ENCODE measurements around the gene KRTCAP3. TPM values are rescaled to one million over a fixed set of nuclear protein-coding genes. Genes with fewer than 3 reads are reported as not detected.

Gene KRTCAP3
- total RNA-seq: 1 to 10 TPM; 5.4 to 6.4 TPM

- peak; percentile 43 for DNase-seq
- H3K36me3 Mint-ChIP-seq: peaks cover 37% of the 10 kb centered on the region
- H3K4me3 Mint-ChIP-seq: peak within 1 kb of the TSS; percentile 9
- intact Hi-C loops (cut with micrococcal nuclease): no loop called here
- CTCF ChIA-PET: no interaction called here
- H3K27ac Mint-ChIP-seq: no peak within 1 kb of the TSS
- POLR2A ChIA-PET: no interaction called here
- H3K9me3 Mint-ChIP-seq: no peaks in the 10 kb centered on the region
- no peaks in the 10 kb centered on the region for H3K27me3 Mint-ChIP-seq
- H3K4me1 Mint-ChIP-seq (ENCODE audit: low read depth): no peaks in the 10 kb centered on the region
Measured at GRCh38 chr2:27441958-27442919, at the start of gene KRTCAP3. Gene KRTCAP3, plus strand, starts transcription at chr2:27442381. Its CDS starts 32 bp downstream, at chr2:27442413.

GRCh38 chr2:27393225-27393624 lies 49.0 kb upstream of the KRTCAP3 start:
- Mint-ChIP-seq H3K4me1 (ENCODE audit: low read depth) (peaks cover 38% of the 10 kb centered on the region), H3K27me3 (no peaks in the 10 kb centered on the region), H3K4me3 (no peak overlapping the region), H3K27ac (peak overlapping the region; percentile 23), H3K9me3 (no peaks in the 10 kb centered on the region), H3K36me3 (peaks cover 14% of the 10 kb centered on the region)
- ChIA-PET CTCF (no interaction called here), POLR2A (no interaction called here)
- no peak for DNase-seq
- intact Hi-C loops (cut with micrococcal nuclease): no loop called here

- Mint-ChIP-seq H3K27me3 (no peaks in the 10 kb centered on the region), H3K36me3 (peaks cover 16% of the 10 kb centered on the region), H3K4me3 (no peak overlapping the region), H3K9me3 (no peaks in the 10 kb centered on the region), H3K27ac (peak overlapping the region; percentile 29), H3K4me1 (ENCODE audit: low read depth) (peaks cover 28% of the 10 kb centered on the region)
- DNase-seq: no peak
- ChIA-PET CTCF (no interaction called here), POLR2A (no interaction called here)
- intact Hi-C loops (cut with micrococcal nuclease): no loop called here
Measured at GRCh38 chr2:27398962-27399361, 43.2 kb upstream of the KRTCAP3 start.

- H3K4me1 Mint-ChIP-seq (ENCODE audit: low read depth): peaks cover 28% of the 10 kb centered on the region
- H3K9me3 Mint-ChIP-seq: no peaks in the 10 kb centered on the region
- H3K27ac Mint-ChIP-seq: peak overlapping the region; percentile 31
- no peak overlapping the region for H3K4me3 Mint-ChIP-seq
- CTCF ChIA-PET: interaction anchor here (0.8 kb wide), 1 partner anchor 30 kb away, joined by 3 read pairs; no protein-coding TSS in a partner anchor
- peaks cover 12% of the 10 kb centered on the region for H3K36me3 Mint-ChIP-seq
- no peaks in the 10 kb centered on the region for H3K27me3 Mint-ChIP-seq
- POLR2A ChIA-PET: no interaction called here
- DNase-seq: no peak
- intact Hi-C loops (cut with micrococcal nuclease): loop anchor here (10.0 kb wide), 1 partner anchor 284 kb away; no protein-coding TSS in a partner anchor
Measured at GRCh38 chr2:27400348-27401135, 41.6 kb upstream of the KRTCAP3 start.

- H3K4me3 Mint-ChIP-seq: peak overlapping the region; percentile 88
- peaks cover 14% of the 10 kb centered on the region for H3K36me3 Mint-ChIP-seq
- H3K4me1 Mint-ChIP-seq (ENCODE audit: low read depth): peaks cover 32% of the 10 kb centered on the region
- DNase-seq: no peak
- intact Hi-C loops (cut with micrococcal nuclease): loop anchor here (10.0 kb wide), 1 partner anchor 277 kb away; no protein-coding TSS in a partner anchor
- peak overlapping the region; percentile 87 for H3K27ac Mint-ChIP-seq
- H3K9me3 Mint-ChIP-seq: no peaks in the 10 kb centered on the region
- no peaks in the 10 kb centered on the region for H3K27me3 Mint-ChIP-seq
- ChIA-PET CTCF (interaction anchor here (1.3 to 4.9 kb wide), 2 partner anchors 21 to 275 kb away, joined by 6 to 46 read pairs; partner anchors contain the start of gene NRBP1), POLR2A (interaction anchor here (0.6 to 2.9 kb wide), 2 partner anchors 22 to 57 kb away, joined by 3 to 63 read pairs; partner anchors contain the start of gene NRBP1)
Measured at GRCh38 chr2:27407798-27408491, 34.2 kb upstream of the KRTCAP3 start.

- intact Hi-C loops (cut with micrococcal nuclease): loop anchor here (1.0 to 10.0 kb wide), 7 partner anchors 20 to 276 kb away; partner anchors contain the start of genes EIF2B4, GTF3C2, IFT172 and MPV17
- Mint-ChIP-seq H3K27me3 (no peaks in the 10 kb centered on the region), H3K4me3 (peak overlapping the region; percentile 88), H3K27ac (peak overlapping the region; percentile 87), H3K4me1 (ENCODE audit: low read depth) (peaks cover 32% of the 10 kb centered on the region), H3K9me3 (no peaks in the 10 kb centered on the region), H3K36me3 (peaks cover 12% of the 10 kb centered on the region)
- peak; percentile 35 for DNase-seq
- ChIA-PET CTCF (interaction anchor here (0.8 to 4.9 kb wide), 7 partner anchors 20 to 274 kb away, joined by 3 to 46 read pairs (median 4); partner anchors contain the start of gene NRBP1), POLR2A (interaction anchor here (1.0 to 2.9 kb wide), 9 partner anchors 17 to 275 kb away, joined by 3 to 63 read pairs (median 7); partner anchors contain the start of genes CCDC121, EIF2B4, GPN1 and GTF3C2)
Measured at GRCh38 chr2:27408601-27409320, 33.4 kb upstream of the KRTCAP3 start.

- H3K4me3 Mint-ChIP-seq: peak within 1 kb of the TSS; percentile 88
- POLR2A ChIA-PET: interaction anchor here (0.6 to 2.9 kb wide), 13 partner anchors 18 to 274 kb away, joined by 3 to 63 read pairs (median 4); partner anchors contain the start of genes ATRAID, CCDC121, EIF2B4 and GPN1
- no peaks in the 10 kb centered on the region for H3K9me3 Mint-ChIP-seq
- peak; percentile 98 for DNase-seq
- CTCF ChIA-PET: interaction anchor here (0.8 to 4.9 kb wide), 8 partner anchors 20 to 328 kb away, joined by 3 to 46 read pairs (median 4); partner anchors contain the start of genes NRBP1 and ZNF513
- peaks cover 12% of the 10 kb centered on the region for H3K36me3 Mint-ChIP-seq
- intact Hi-C loops (cut with micrococcal nuclease): loop anchor here (1.0 to 10.0 kb wide), 7 partner anchors 19 to 275 kb away; partner anchors contain the start of genes EIF2B4, GTF3C2, IFT172 and MPV17
- no peaks in the 10 kb centered on the region for H3K27me3 Mint-ChIP-seq
- peak within 1 kb of the TSS; percentile 87 for H3K27ac Mint-ChIP-seq
- H3K4me1 Mint-ChIP-seq (ENCODE audit: low read depth): peaks cover 32% of the 10 kb centered on the region
Measured at GRCh38 chr2:27409321-27410073, 32.7 kb upstream of the KRTCAP3 start, which contains the start of gene PPM1G. Gene PPM1G, minus strand, starts transcription at chr2:27409591. Its CDS starts 169 bp downstream, at chr2:27409422.

GRCh38 chr2:27412419-27413152 lies 29.6 kb upstream of the KRTCAP3 start:
- H3K27ac Mint-ChIP-seq: no peak overlapping the region
- H3K9me3 Mint-ChIP-seq: no peaks in the 10 kb centered on the region
- intact Hi-C loops (cut with micrococcal nuclease): no loop called here
- DNase-seq: no peak
- ChIA-PET POLR2A (no interaction called here), CTCF (no interaction called here)
- no peak overlapping the region for H3K4me3 Mint-ChIP-seq
- H3K36me3 Mint-ChIP-seq: peaks cover 5% of the 10 kb centered on the region
- H3K27me3 Mint-ChIP-seq: no peaks in the 10 kb centered on the region
- peaks cover 14% of the 10 kb centered on the region for H3K4me1 Mint-ChIP-seq (ENCODE audit: low read depth)

- no peaks in the 10 kb centered on the region for H3K4me1 Mint-ChIP-seq (ENCODE audit: low read depth)
- DNase-seq: no peak
- no peak overlapping the region for H3K27ac Mint-ChIP-seq
- POLR2A ChIA-PET: no interaction called here
- intact Hi-C loops (cut with micrococcal nuclease): no loop called here
- H3K4me3 Mint-ChIP-seq: no peak overlapping the region
- no peaks in the 10 kb centered on the region for H3K27me3 Mint-ChIP-seq
- H3K9me3 Mint-ChIP-seq: no peaks in the 10 kb centered on the region
- no peaks in the 10 kb centered on the region for H3K36me3 Mint-ChIP-seq
- CTCF ChIA-PET: interaction anchor here (0.6 kb wide), 1 partner anchor 1435 kb away, joined by 3 read pairs; no protein-coding TSS in a partner anchor
Measured at GRCh38 chr2:27416151-27416550, 26.0 kb upstream of the KRTCAP3 start.

- no peaks in the 10 kb centered on the region for H3K9me3 Mint-ChIP-seq
- POLR2A ChIA-PET: no interaction called here
- H3K27me3 Mint-ChIP-seq: no peaks in the 10 kb centered on the region
- H3K4me1 Mint-ChIP-seq (ENCODE audit: low read depth): no peaks in the 10 kb centered on the region
- no peaks in the 10 kb centered on the region for H3K36me3 Mint-ChIP-seq
- DNase-seq: no peak
- H3K4me3 Mint-ChIP-seq: no peak overlapping the region
- H3K27ac Mint-ChIP-seq: no peak overlapping the region
- intact Hi-C loops (cut with micrococcal nuclease): no loop called here
- CTCF ChIA-PET: interaction anchor here (0.5 to 2.0 kb wide), 4 partner anchors 9 to 141 kb away, joined by 3 to 10 read pairs (median 3); partner anchors contain the start of gene NRBP1
Measured at GRCh38 chr2:27420996-27421395, 21.2 kb upstream of the KRTCAP3 start.

Data from activated CD4-positive, alpha-beta memory T cell treated with anti-CD3 and anti-CD28 coated beads for 36 hours (primary cell).